Measurements from ENCODE around the gene LRIT1.

Gene LRIT1

DNA sequence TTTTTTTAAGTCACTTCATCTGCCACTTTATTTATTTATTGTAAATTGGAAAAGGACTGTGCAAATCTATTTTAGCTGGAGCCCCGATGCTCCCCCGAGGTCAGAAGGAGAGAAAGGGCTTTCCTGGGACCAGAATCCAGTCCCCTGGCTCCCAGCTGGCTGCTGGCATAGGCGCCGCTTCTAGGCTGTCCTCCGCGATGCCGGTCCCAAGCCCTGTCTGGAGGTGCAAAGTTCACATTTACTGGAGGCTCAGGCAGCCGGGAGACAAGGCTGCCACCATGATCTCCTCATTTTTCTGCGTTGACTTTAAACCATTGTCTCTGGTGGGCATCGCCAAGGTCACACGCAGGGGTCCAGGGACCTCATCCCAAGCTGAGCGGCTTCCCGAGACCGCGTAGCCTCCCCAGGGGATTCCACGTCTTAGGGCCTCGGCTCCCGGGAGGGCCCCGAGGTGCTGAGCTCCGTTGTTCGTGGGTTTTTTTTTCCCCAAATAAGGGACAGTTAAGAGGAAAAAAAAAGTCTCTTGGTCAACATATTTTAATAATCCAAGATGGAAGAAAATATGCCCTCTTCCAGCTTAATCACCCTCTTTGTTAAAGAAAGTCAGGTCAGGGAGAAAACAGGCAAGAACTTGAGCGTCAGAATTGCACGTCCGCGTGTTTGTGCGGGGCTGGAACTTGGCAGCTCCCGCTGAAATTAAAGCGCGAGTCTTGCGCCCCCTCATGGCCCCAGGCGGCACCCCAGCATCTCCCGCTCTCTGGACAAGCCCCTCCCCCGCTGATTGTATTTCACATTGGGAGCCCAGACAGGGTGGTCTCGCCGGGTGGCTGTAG, 15.4 kb upstream of the LRIT1 start:
- DNase-seq (ENCODE audit: insufficient read length, low spot score) (no peak), FAIRE-seq (peak; percentile 14)

DNA sequence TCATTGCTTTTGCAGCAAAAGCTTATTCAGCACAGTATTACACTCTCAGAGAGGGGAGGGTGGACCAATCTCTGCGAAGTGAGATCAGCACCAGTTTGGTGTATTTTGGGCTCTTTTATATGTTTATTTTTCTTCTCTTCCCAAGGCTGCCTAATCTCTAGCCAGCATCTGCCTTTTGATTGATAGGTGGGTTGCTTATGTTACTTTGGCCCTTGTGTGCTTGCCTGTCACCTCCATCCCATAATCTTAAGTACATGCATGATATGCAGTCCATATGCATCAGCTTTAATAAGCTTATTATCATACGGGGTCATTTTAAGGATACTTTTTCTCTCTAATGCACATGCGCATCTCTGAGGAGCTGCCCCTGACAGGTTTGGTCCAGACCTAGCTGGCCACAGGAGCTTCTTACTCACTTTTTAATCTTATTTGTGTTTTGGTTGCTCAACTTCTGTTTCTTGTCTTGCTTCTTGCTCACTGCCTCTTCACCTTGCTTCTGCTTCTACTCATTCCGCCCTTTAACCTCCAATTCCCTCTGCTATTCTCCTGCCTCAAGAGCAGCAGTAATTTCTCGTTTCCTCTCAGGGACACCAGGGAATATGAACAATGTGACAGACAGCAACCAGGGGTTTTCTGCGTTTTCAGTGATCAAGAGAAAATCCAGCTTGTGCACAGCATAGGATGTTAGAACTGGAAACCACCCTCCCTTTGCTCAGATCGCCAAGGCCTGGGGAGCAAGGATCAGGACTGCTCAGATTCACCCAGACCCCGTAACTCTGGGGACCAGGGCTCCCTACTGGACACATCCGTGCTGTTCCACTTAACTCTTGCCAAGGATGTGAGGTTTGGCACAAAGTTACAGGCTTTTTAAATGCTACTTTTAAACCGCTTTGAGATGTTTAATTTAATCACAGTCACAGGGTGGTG, 13.5 kb upstream of the LRIT1 start:
- FAIRE-seq, result no peak
- DNase-seq (ENCODE audit: insufficient read length, low spot score), result no peak

DNA sequence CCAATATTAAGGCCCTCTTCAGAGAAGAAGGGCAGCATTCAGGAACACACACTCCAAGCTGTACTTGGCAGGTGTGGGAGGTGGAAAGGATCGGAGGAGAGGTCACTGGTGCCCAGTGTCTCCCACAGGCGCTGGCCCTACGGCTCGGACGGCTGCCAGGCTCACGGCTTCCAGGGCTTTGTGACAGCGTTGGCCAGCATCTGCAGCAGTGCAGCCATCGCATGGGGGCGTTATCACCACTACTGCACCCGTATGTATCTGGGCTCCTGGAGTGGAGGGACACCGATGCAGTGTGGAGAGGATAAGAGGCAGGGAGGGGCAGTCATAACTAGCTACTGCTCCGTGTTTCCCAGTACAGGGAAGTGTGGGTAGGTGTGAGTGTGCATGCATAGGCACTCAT, 7.4 kb upstream of the LRIT1 start:
- DNase-seq (ENCODE audit: insufficient read length, low spot score) (no peak), FAIRE-seq (no peak)

DNA sequence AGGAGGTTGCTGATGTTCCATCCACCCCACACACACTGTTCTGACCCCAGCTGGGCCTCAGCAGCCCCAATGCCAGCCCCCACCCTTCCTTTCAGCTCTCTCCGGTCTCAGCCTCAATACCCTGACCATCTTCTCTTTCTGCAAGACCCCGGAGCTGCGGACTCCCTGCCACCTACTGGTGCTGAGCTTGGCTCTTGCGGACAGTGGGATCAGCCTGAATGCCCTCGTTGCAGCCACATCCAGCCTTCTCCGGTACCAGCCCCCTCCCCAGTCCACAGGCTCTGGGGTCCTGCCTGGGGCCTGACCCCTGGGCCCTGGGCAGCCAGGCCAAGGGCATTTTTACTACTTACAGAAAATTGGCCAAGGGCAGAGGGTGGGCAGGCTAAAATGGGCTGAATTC, 6.2 kb upstream of the LRIT1 start:
- FAIRE-seq (no peak), DNase-seq (ENCODE audit: insufficient read length, low spot score) (no peak)

DNA sequence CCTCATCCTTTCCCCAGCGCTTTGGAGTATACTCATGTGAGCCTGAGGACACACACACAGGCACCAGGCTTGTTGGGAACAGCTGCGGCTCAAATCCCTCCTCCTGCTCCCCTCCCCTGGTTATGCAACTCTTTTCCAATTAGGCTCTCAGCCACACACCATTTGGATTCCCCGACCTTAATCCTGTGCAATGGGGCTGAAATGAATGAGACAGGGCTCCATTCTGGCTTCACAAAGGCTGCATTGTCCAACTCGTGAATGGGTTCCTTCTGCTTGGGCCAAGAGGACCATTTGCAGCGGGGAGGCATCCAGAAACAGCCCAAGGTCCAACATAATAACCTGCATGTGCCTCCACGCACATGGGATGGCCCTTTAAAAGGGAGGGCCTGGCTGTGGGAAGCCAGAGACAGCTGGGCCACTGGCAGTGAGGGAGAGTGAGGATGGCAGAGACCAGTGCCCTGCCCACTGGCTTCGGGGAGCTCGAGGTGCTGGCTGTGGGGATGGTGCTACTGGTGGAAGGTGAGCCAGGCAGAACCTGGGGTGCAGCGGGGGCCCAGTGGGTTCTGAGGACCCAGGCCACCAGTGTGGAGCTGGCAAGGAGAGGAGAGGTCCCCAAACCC, 3.4 kb upstream of the LRIT1 start, which contains the start of gene RGR:
Gene RGR, plus strand, starts transcription at position 403 of the 620 bp plus-strand sequence. Its CDS starts 38 bp downstream, at position 441.
- DNase-seq (ENCODE audit: insufficient read length, low spot score) (no peak), FAIRE-seq (no peak)

DNA sequence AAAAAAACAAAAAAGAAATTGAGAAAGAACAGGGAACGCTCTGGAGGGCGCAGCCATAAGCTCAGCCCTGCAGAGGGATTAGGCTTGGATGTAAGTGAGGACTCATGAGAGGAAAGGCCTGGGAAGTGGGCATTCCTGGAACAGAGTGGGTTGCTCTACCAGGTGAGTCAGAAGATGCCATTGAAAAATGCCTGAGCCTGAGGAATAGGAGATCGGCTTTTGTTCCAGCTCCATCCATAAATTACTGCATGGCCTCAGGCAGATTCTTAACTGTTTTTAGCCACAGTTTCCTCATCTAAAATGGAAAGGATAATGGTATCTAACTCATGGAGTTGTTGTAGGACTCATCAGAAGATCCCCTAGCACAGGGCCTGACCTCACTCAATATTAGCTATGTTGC, 2.4 kb upstream of the LRIT1 start:
- FAIRE-seq (no peak), DNase-seq (ENCODE audit: insufficient read length, low spot score) (no peak)

DNA sequence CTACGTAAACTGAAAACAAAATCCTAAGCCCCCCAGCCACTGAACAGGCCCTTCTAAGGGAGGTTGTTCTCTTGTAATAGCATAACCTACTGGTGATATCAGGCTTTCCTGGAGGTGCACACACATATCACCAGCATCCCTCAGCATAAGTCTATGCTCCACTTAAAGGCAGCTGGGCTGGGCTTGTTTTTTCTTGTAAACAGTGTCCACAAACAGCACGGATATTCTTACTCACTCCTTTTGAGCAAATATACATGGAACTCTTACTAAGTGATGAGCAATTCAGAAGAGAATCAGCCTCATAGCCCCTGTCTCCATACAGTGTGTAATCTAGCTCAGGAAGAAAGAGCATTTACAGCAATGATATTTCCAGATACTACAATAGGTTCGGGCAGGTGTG, 2.4 kb downstream of the LRIT1 start:
- FAIRE-seq (no peak), DNase-seq (ENCODE audit: insufficient read length, low spot score) (no peak)

DNA sequence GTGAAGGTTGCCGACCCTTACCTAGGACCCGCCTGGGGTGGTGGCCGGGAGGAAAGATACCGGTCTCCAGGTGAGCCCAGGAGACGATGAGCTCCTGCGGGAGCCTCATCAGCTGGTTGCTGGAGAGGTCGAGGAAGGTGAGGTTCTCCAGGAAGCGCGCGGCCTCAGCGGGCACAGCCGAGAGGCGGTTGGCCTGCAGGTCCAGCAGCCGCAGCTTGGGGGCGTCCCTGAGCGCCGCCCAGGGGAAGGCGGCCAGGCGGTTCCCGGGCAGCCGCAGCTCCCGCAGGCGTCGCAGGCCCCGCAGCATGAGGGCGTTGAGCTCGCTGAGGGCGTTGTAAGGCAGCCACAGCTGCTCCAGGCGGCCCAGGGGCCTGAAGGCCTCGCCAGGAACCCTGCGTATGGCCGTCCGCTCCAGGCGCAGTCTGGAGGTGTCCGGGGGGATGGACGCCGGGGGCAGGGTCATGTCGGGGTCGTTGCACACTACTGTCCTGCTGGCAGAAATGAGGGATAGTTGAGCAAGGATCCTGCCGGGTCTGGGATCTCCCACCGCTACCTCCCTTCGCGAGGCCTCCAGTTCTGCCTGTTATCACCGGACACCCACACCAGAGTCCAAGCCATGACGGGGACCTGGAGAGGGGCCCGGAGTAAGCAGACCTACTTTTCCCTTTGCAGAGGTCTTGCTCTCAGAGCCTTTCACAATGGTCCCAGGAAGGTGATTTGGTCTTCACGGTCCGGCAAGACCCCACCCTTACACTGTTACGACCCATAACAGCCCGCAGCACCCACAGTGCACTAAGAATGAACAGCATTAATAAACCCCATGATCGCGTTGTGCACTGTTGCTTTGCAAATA, 3.9 kb downstream of the LRIT1 start:
- FAIRE-seq, result no peak
- DNase-seq (ENCODE audit: insufficient read length, low spot score), result no peak

DNA sequence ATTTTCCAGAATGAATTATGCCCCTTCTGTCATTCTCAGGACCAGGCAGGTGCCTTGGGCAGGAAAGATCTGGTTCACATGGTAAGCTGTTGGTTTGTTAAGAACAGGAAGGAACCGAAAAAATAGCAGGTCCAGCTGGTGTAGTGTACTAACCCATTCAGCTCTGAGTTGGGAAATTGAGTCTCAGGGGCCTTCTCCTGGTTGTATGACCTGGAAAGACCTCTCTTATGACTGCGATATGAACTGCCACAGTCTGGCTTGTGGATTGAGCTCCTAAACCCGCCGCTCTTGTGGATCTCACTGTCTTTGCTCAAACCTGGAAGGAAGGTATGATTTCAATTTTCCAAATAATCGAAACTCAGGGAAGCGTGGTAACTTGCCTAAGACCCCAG, 4.5 kb downstream of the LRIT1 start:
- DNase-seq (ENCODE audit: insufficient read length, low spot score), result no peak
- no peak for FAIRE-seq

DNA sequence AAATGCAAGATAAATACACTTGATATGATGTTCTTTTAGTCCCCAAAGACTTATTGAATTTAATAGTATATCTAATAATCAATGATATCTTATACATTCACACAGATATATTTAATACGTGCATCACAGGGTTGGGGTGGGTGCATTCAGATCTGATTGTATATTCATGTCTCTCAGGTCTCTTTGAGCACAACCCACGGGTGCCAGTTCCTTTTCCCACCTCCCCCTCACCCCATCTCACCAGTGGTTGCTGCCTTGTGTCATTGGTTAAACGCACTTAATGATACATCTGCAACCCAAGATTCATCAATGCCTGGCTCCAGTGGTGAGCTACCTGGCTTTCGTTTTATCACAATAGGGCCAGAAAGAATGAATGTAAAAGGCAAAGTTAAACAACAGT, 6.2 kb downstream of the LRIT1 start:
- DNase-seq (ENCODE audit: insufficient read length, low spot score) (no peak), FAIRE-seq (no peak)

DNA sequence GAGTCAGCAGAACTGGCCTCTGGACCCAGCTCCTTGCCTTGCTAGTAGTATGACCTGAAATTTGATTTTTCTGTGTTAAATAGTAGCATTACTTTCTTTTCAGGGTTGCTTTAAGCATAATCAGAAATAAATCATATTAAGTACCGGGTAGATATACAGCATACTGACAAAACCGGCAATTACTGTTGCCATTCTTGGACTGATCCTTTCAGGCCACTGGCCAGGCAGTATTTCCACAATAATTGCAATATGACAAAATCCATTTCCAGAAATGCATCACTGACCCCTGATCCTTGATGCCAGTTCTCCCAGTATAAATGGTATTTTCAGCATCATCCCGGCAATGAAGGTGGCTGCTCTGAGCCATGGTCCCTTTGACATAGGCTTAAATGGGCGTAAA, 6.9 kb downstream of the LRIT1 start:
- DNase-seq (ENCODE audit: insufficient read length, low spot score) (no peak), FAIRE-seq (no peak)

DNA sequence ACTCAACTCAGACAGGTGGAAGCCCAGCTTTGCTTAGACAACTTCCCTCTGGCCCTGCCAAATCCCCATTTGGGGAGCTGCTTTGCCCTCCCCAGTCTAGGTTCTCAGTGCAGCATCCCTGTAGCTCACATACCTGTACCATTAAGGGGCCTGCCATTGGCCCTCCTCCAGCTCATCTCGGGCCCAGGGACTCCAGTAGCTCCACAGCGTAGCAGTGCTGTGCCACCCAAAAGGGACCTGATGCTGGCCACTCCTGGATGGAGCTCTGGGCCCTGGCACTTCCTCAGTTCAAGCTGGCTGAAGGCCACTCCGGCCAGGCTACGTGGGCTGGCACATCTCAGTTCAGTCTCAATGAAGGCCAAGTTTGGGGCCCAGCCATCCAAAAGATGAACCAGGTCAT, 7.4 kb downstream of the LRIT1 start:
- no peak for FAIRE-seq
- no peak for DNase-seq (ENCODE audit: insufficient read length, low spot score)

DNA sequence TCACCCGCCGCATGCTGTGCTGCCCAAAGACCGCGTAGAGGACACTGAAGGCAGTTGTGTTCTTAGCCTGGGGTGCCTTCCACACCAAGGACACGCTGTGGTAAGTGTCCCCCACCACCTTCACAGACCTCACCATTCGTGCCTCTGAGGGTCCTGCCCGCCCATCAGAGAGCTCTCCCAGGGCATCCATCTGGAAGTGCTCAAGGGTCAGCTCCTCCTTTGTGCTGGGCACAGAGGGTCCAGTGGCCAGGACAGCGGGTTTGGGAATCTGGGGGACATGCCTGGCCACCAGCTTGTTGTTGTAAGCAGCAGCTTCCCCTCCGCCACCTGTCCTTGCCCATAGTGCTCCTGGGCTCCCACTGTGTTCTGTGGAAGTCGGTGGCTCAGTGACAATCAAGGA, 9.0 kb downstream of the LRIT1 start:
- no peak for FAIRE-seq
- no peak for DNase-seq (ENCODE audit: insufficient read length, low spot score)

DNA sequence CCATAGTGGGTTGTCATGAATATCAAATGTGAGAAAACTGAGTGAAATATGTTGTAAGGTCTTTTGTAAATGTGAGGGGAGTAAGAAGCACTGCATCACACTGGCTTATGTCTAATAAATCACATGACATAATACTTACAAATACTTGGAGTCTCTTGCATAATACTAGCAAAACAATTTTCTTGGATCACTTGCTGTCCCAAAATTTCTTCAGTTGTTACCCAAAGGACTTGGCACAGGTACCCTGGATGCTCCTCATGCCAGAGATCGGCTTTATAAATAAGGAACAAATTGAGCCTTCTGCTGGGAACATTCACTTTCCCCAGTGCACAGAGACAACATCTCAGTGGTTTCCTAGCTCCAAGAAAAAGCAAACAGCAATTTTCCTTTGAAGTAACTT, 11.0 kb downstream of the LRIT1 start:
- FAIRE-seq, result no peak
- no peak for DNase-seq (ENCODE audit: insufficient read length, low spot score)

DNA sequence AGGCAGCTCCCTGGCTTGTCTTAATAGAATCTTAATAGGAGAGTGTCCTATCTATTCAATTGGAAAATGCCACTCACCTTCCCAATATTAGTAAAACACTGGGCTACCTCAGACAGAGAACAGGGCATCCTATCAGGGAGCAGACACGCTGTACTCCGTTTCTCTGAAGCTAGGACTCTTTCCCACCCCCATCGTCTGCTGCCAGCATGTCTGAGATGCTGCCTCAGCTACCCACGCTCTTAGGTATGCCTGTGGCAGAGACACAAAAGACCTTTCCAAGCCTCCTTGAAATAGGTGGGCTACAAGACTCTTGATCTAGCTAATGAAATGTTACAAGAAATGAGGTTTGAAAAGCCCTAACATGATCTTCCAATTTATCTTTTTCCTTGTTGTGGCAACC, 13.5 kb downstream of the LRIT1 start:
- DNase-seq (ENCODE audit: insufficient read length, low spot score) (no peak), FAIRE-seq (no peak)

DNA sequence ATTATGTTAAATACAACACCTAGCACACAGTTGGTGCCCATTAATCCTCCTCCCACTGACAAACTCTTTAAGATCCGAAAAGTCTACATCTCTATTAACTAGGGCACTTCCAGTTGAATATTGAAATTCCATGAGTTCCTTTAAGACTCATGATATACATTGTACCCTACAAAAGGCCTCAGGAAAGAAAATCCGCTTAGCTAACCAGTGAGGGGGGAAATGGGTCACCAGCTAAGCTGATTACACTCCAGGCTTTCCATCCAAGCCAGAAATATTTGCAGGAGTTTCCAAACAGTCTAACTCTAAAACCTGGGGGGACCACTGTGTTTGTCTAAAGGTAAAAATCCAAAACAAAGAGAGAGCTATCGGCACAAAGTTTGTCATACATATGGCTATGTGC, 14.7 kb downstream of the LRIT1 start:
- no peak for DNase-seq (ENCODE audit: insufficient read length, low spot score)
- no peak for FAIRE-seq

DNA sequence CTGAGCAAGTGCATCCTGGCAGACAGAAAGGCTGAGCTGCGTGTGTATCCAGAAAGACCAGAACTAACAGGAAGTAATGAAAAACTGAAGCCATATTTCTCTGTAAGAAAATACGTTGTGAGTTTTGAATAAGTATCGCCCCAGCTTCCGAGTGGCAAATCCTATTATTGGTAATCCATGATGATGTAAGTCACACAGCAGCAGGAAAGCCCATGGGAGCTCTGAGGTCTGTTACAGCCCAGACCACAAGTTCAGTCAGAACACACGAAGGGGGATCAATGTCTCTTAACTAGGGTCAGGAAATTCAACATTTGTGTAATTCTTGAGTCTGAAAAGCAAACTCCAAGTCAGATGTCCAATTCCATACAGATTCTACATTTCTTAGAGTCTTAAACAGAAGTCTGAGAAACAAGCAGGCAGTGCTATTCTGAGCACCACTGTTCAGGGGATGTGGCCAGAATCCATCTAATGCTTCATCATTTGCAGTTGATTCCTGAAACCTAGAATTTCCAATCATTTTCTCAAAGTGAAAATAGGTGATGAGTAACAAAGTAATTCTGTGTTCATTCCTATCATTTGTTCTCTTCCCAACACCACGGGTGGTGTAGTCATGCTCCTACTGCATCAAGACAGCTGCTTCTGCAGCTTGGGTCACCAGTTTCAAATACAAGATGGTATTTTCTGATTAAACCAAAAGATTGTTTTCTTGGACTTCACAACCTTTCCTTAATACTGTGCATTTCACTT, 15.7 kb downstream of the LRIT1 start, which contains the start of gene LRIT2:
Gene LRIT2, minus strand, starts transcription at position 118 of the 747 bp plus-strand sequence. Its CDS starts 24 bp downstream, at position 94.
- no peak for FAIRE-seq
- DNase-seq (ENCODE audit: insufficient read length, low spot score), result no peak

DNA sequence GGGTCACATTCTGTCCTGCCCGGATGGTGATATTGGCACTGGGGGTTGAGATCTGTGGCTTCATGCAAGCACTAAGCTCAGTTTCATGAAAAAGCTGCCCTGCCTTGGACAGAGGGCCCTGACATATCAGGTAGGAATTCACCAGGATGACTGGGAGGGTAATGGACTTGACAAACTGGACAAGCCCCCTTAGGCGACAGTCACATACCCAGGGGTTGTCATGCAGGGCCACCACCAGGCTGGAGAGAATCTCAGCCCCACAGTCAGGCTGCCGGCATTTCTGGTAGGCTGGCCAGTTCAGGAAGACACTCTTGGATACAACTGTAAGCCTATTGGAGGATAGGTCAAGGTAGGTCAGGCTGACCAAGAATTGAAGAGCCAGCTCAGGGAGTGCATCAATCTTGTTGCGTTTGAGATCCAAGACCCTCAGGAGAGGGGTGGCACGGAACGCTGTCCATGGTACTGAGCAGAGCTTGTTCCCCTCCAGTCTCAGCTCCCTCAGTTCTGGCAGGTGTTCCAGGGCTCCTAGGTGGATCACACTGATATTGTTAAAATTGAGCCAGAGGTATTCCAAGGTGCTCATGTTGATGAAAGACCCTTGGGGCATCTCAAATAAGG, 16.8 kb downstream of the LRIT1 start:
- DNase-seq (ENCODE audit: insufficient read length, low spot score) (no peak), FAIRE-seq (no peak)

DNA sequence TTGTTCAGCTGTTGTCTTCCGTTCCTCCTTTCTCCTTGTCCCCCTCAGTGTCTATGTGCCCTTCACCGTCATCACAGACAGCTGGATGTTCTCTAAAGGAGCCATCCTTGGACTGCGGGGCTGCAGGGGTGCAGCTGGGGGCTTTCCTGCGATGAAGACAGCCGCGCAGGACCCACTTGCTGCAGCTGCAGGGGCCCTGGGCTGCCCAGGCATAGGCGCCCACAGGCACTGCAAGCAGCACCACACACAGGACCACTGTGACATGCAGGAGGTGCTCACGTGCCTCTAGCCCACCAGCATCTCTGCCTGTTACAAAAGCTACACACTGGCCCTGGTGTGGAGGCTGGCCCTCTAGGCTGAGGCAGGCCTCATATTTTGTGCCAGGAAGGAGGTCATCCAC, 19.4 kb downstream of the LRIT1 start:
- DNase-seq (ENCODE audit: insufficient read length, low spot score) (no peak), FAIRE-seq (no peak)

Measured in GM19239 (cell line).